ENCODE data around the gene NUP188. TPM values are rescaled to one million over a fixed set of nuclear protein-coding genes. Genes with fewer than 3 reads are reported as not detected.

NUP188 gene
- total RNA-seq, 1 experiment from 2014 or later, result 80.9 TPM

GRCh38 chr9:128969491-128969890, 22.0 kb downstream of the NUP188 start:
- intact Hi-C loops (cut with micrococcal nuclease; ENCODE audit: unreplicated experiment), result no loop called here
- H3K4me3 ChIP-seq (ENCODE audit: low read depth, low read length), result no peak overlapping the region
- no peaks in the 10 kb centered on the region for H3K4me1 Mint-ChIP-seq (ENCODE audit: low read depth, unreplicated experiment)
- H3K9me3 ChIP-seq, result no peaks in the 10 kb centered on the region
- DNase-seq, result no peak
- H3K9me3 Mint-ChIP-seq (ENCODE audit: unreplicated experiment), result no peaks in the 10 kb centered on the region
- TF ChIP-seq, protein P1, sequence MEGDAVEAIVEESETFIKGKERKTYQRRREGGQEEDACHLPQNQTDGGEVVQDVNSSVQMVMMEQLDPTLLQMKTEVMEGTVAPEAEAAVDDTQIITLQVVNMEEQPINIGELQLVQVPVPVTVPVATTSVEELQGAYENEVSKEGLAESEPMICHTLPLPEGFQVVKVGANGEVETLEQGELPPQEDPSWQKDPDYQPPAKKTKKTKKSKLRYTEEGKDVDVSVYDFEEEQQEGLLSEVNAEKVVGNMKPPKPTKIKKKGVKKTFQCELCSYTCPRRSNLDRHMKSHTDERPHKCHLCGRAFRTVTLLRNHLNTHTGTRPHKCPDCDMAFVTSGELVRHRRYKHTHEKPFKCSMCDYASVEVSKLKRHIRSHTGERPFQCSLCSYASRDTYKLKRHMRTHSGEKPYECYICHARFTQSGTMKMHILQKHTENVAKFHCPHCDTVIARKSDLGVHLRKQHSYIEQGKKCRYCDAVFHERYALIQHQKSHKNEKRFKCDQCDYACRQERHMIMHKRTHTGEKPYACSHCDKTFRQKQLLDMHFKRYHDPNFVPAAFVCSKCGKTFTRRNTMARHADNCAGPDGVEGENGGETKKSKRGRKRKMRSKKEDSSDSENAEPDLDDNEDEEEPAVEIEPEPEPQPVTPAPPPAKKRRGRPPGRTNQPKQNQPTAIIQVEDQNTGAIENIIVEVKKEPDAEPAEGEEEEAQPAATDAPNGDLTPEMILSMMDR (IDR thresholded peaks at IDR 0.05; ENCODE audit: insufficient read depth in 1 of 2, low read depth in 1 of 2, low read length in 1 of 2, severe bottlenecking in 1 of 2, unreplicated experiment in 1 of 2), result no peak
- H3K27me3 Mint-ChIP-seq (ENCODE audit: insufficient read depth, unreplicated experiment), result no peaks in the 10 kb centered on the region
- H3K36me3 ChIP-seq (ENCODE audit: control insufficient read depth, insufficient read depth, low read length), result 0 out of 2 replicates have a peak, but pooled peaks cover 3% of the 10 kb centered on the region
- no TSS peak for BruUV-seq (replicated peaks)
- POLR2A ChIA-PET, result no interaction called here
- no peak overlapping the region for H3K4me3 Mint-ChIP-seq (ENCODE audit: unreplicated experiment)
- no peak overlapping the region for H3K27ac Mint-ChIP-seq (ENCODE audit: unreplicated experiment)
- no peaks in the 10 kb centered on the region for H3K27me3 ChIP-seq (replicated peaks; ENCODE audit: control insufficient read depth, insufficient read depth, low read length)
- CTCF ChIA-PET, result no interaction called here
- H3K36me3 Mint-ChIP-seq (ENCODE audit: insufficient read depth, unreplicated experiment), result peaks cover 68% of the 10 kb centered on the region
- no peaks in the 10 kb centered on the region for H3K4me1 ChIP-seq

DNA sequence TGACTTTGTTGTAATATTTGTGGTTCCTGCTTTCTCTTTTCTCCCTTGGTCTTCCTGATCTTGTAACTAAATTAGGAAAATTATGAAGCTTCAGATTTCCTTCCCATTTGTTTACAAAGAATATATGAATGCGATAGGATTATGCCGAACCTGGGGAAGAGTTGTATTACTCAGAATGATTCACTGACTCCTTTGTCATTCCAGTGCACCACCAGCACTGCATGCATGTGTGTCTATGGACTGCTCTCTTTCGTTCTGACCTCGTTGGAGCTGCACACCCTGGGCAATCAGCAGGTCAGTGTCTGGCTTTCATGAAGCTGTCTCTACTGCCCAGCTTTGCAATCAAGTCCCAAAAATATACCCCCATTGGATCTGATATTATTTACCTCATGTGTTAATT, 25.5 kb downstream of the NUP188 start:
- Mint-ChIP-seq H3K4me3 (ENCODE audit: unreplicated experiment) (no peak overlapping the region), H3K36me3 (ENCODE audit: insufficient read depth, unreplicated experiment) (peaks cover 80% of the 10 kb centered on the region), H3K27me3 (ENCODE audit: insufficient read depth, unreplicated experiment) (no peaks in the 10 kb centered on the region), H3K9me3 (ENCODE audit: unreplicated experiment) (no peaks in the 10 kb centered on the region), H3K4me1 (ENCODE audit: low read depth, unreplicated experiment) (no peaks in the 10 kb centered on the region), H3K27ac (ENCODE audit: unreplicated experiment) (no peak overlapping the region)
- intact Hi-C loops (cut with micrococcal nuclease; ENCODE audit: unreplicated experiment), result no loop called here
- Histone ChIP-seq H3K4me3 (ENCODE audit: low read depth, low read length) (no peak overlapping the region), H3K27me3 (replicated peaks; ENCODE audit: control insufficient read depth, insufficient read depth, low read length) (no peaks in the 10 kb centered on the region), H3K9me3 (no peaks in the 10 kb centered on the region), H3K4me1 (no peaks in the 10 kb centered on the region), H3K36me3 (ENCODE audit: control insufficient read depth, insufficient read depth, low read length) (0 out of 2 replicates have a peak, but pooled peaks cover 4% of the 10 kb centered on the region)
- ChIA-PET POLR2A (interaction anchor here (0.6 kb wide), 2 partner anchors 22 to 24 kb away, joined by 3 read pairs; no protein-coding TSS in a partner anchor), CTCF (no interaction called here)
- TF ChIP-seq, protein P1 (IDR thresholded peaks at IDR 0.05; ENCODE audit: insufficient read depth in 1 of 2, low read depth in 1 of 2, low read length in 1 of 2, severe bottlenecking in 1 of 2, unreplicated experiment in 1 of 2), result no peak
- no TSS peak for BruUV-seq (replicated peaks)
- no peak for DNase-seq

GRCh38 chr9:128979111-128979510, 31.6 kb downstream of the NUP188 start:
- no peak for DNase-seq
- POLR2A ChIA-PET, result no interaction called here
- Mint-ChIP-seq H3K4me1 (ENCODE audit: low read depth, unreplicated experiment) (no peaks in the 10 kb centered on the region), H3K9me3 (ENCODE audit: unreplicated experiment) (no peaks in the 10 kb centered on the region), H3K36me3 (ENCODE audit: insufficient read depth, unreplicated experiment) (peaks cover 88% of the 10 kb centered on the region), H3K27ac (ENCODE audit: unreplicated experiment) (no peak overlapping the region), H3K4me3 (ENCODE audit: unreplicated experiment) (no peak overlapping the region), H3K27me3 (ENCODE audit: insufficient read depth, unreplicated experiment) (no peaks in the 10 kb centered on the region)
- BruUV-seq (replicated peaks), result no TSS peak
- no peaks in the 10 kb centered on the region for H3K27me3 ChIP-seq (replicated peaks; ENCODE audit: control insufficient read depth, insufficient read depth, low read length)
- H3K4me1 ChIP-seq, result no peaks in the 10 kb centered on the region
- H3K4me3 ChIP-seq (ENCODE audit: low read depth, low read length), result no peak overlapping the region
- TF ChIP-seq, protein P1 (IDR thresholded peaks at IDR 0.05; ENCODE audit: insufficient read depth in 1 of 2, low read depth in 1 of 2, low read length in 1 of 2, severe bottlenecking in 1 of 2, unreplicated experiment in 1 of 2), result no peak
- H3K36me3 ChIP-seq (ENCODE audit: control insufficient read depth, insufficient read depth, low read length), result peaks cover 1% of the 10 kb centered on the region; the same call in 1 of the 2 replicates
- intact Hi-C loops (cut with micrococcal nuclease; ENCODE audit: unreplicated experiment), result no loop called here
- CTCF ChIA-PET, result no interaction called here
- H3K9me3 ChIP-seq, result no peaks in the 10 kb centered on the region
